GM15510 (cell line): Measurements from ENCODE around the gene ARV1.

ENCODE experiments used
- POLR2A ChIP-seq: IDR thresholded peaks from 3 replicates; pipeline ENCODE4 v1.6.1; 2011; ENCODE audit warnings: borderline replicate concordance; ENCODE audit not compliant: insufficient read length; ENCODE audit errors: extremely low read depth

Gene ARV1

GRCh38 chr1:231027136-231027925 is 48.4 kb downstream of the ARV1 start:
- TF ChIP-seq POLR2A, result no peak

DNA sequence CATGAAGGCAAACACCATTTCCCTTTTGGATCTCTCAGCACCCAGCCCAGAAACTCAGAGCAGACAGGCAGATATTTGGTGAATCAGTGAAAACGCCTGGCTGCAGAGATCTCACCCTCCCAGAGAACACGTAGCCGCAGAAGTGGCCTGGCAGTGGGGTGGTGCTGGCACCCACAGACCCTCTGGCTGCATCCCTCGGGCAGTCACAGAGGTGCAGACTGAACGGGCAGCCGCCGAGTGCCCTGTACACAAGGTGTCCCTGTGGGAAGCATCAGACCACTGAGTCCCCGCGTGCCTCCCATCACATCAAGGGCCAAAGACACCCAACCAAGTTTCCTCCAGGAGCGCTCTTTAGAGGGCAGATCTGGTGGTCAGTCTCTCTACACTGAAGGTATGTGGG is 49.1 kb downstream of the ARV1 start:
- TF ChIP-seq POLR2A, result no peak

DNA sequence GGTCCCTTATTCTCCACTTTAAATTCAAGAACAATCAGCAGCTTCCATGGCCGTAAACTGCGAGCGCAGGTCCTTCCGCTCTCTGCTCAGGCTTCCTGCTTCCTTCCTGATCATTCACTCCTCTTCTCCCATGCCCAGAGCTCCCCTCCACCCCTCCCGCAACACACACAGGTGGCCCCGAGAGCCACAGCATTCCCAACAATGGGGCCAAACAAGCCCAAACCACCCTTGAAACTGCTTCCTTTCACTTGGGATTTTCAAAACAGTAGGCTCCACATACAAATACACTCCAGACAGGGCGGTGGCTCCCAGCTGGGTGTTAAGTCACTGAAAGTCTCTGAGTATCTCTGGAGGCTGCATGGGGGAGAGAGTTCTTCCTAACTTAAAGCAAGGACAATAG is 49.8 kb downstream of the ARV1 start:
- no peak for TF ChIP-seq POLR2A

DNA sequence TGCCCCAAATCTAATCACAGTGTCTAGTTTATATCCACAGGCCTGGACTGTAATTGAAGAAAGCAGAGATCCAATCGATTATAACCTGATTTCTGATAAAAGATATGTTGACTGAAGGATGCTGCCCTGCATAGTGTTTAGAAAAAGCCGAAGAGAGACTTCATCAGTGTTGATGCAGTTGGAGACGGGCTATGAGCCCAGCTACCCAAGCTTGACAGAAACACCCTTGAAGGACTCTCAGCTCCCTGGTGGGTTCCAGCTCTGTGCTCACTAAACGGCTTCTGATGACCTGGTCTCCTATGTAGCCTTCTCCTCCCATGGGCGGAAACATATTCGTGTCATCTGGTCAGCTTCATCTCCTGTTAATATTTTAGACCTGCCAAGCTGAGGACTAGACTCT is 50.9 kb downstream of the ARV1 start:
- TF ChIP-seq POLR2A, result no peak

GRCh38 chr1:231032963-231033362 is 54.1 kb downstream of the ARV1 start:
- no peak for TF ChIP-seq POLR2A

DNA sequence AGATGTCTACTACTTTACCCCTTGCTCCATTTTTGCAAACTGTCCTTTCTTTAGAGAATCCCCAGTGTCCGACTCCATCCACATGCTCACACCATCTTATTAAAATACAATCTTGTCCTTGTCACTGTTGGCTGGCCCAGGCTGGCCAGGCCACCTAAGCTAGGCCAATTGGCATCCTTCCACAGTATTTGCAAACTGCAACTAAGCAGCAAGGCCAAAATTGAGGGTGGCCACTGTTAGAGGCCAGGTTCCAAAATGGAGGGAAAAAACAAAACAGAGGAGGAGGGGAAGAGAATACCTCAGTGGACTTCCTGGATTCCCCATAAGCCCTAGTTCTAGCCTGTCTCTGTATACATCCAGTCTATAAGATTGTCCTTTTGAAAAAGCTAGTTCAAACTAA is 56.9 kb downstream of the ARV1 start:
- TF ChIP-seq POLR2A, result no peak

DNA sequence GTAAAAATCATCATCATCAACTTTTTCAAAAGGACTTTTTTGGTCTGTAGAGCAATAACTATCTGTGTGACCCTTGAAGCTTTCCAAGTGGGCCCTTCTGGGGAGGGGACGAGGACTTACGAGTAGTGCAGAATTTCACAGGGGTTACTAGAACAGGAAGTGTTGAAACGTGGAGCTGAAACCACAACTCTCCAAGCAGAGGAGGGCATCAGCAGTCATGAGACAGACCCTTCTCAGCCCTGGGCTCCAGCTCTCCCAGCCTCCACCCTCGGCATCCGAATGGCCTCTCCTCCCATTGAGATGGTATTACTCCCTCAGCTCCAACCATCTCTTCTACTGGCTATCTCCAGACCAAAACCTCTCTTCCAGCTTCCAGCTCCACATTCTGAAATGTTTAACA is 57.5 kb downstream of the ARV1 start:
- TF ChIP-seq POLR2A, result no peak

DNA sequence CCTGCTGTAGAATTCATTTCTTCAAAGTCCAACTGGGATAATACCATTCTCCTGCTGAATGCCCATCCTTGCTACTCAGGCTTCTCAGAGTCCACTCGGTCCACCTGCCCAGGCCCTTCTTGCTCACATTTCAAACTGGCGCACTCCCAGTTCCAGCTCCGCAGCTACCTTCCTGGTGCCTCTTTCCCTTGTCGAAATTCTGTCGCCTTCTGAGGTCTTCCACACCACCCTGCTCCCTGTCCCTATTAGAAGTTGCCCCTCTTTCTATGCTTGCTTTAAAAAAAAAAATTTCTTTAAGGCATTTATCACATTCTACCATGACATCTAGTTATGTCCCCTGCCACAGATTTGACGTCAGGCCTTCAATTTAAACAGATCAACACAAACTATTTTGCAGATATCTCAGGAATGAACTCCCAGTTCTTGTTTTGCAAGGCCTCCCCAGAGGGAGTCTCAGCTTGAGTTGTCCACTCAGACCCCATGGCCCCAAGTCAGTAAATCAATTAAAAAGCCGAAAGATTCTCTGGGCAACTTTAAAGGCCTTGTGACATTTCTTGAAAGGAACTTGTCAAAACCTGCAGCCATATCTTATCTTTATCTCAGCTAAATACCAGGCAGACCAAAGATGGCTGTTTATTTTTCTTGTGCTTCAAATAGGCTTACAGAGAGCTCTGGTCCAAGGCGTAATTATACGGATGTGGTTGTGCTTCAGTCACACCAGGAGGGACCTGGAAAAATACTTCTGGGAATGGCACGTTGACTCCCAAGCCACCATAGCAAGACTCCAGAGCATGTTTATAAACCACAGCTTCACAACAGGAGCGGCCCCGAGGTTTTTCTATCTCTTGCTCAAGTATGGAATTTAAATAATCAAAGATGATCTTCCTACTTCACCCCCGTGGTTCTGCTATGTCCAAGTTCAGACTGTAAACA is 59.0 kb downstream of the ARV1 start:
- TF ChIP-seq POLR2A, result no peak

- TF ChIP-seq POLR2A, result no peak
Measured at GRCh38 chr1:231039161-231040018, 60.5 kb downstream of the ARV1 start.

DNA sequence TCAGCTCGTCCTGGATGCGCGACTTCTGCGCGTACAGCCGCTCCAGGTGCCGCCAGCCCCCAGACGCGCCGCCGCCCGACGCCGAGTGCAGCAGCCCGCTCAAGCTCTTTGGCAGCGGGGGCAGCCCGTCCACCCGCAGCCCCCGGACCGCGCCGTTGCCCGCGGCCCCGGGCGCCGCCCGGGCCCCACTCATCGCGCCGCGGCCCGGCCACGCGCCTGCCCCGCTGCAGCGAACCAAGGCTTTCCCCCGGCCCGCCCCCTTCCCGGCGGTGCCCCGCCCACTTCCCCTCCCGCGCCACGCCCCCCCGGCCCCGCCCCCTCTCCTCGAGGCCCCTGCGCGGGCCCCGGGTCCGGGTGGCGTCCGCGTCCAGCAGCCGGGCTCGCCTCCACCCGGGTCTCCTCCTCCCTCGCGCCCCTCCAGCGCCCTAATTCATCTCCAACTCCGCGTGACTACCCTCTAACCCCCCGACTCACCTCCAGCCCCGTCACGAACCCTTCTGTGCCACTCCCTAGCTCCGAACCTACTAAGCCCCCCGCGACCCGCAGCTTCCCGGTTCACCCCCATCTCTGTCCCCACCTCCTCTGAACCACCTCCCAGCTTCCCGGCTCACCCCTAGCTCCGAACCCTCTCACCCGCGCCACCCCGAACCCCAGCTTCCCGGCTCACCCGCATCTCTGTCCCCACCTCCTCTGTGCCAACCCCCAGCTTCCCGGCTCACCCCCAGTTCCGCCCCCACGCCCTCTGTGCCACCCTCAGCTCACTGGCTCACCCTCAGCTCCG is 61.3 kb downstream of the ARV1 start, which contains the start of gene FAM89A:
Gene FAM89A (minus strand): TSS at position 236 of the 781 bp plus-strand sequence. CDS start 43 bp downstream, at position 193.
- peak; percentile 30 for TF ChIP-seq POLR2A

GRCh38 chr1:231040800-231041718 is 62.2 kb downstream of the ARV1 start:
- no peak for TF ChIP-seq POLR2A

DNA sequence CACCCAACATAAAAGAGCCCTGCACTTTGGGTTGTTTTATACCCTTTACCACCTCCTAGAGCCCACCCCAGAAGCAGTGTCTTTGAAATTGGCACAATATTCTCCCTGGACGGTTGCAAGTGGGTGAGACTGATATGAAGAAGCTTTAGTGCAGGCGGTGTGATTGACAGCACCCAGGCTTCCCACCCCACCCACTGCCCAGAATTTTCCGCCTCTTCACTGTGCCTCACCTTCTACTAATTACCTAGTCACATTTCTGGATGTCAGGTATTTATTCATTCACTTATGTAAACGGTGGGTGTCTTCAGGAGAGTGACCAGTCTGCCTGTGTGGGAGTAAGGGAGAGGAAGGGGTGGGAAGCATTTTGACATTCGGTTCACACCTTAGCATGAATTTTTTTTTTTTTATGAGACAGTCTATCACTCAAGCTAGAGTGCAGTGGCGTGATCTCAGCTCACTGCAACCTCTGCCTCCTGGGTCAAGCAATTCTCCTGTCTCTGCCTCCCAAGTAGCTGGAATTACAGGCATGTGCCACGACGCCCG is 62.9 kb downstream of the ARV1 start:
- TF ChIP-seq POLR2A, result no peak

DNA sequence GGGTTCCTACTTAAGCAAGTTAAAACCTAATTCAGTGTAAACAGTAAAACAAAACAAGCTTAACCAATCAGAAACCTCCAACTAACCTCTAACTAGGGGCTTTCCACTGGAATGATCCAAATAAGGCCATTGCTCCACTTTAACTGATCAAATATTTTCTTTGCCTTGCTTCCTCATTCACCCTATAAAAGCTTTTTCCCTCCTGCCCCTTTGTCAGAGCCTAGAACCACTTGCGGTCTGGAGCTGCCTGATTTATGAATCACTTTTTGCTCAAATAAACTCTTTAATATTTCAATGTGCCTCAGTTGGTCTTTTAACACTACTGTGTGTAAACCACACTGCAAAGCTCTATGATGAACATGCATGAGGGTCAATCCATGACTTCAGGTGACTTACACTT is 65.7 kb downstream of the ARV1 start:
- TF ChIP-seq POLR2A, result no peak

- TF ChIP-seq POLR2A, result no peak
Measured at GRCh38 chr1:231045286-231045685, 66.4 kb downstream of the ARV1 start.
